ENCODE measurements around the gene NLK. TPM values are rescaled to one million over a fixed set of nuclear protein-coding genes. Genes with fewer than 3 reads are reported as not detected.
"Not testable (repeated sequence)": the region's sequence is repeated elsewhere in the genome, so short reads cannot be mapped to it uniquely, and the experiment has no call there.

The NLK gene
- total and polyA plus RNA-seq, 5 donors from 2014 or later = 1.7 to 16.0 (median 1.9) TPM

GRCh38 chr17:28030386-28030785, 12.1 kb upstream of the NLK start:
- Histone ChIP-seq H3K9me3 (ENCODE audit: control insufficient read depth in 2 of 2, low read length in 2 of 2) (no peaks in the 10 kb centered on the region), H3K4me3 (ENCODE audit: low read depth, low read length) (no peak overlapping the region), H3K27me3 (ENCODE audit: control insufficient read depth, insufficient read depth, low read length) (peaks cover 2% of the 10 kb centered on the region), H3K27ac (ENCODE audit: insufficient read depth, low read length, poor library complexity, severe bottlenecking) (no peak overlapping the region), H3K36me3 (ENCODE audit: control insufficient read depth, insufficient read depth, low read length) (no peaks in the 10 kb centered on the region), H3K4me1 (ENCODE audit: control insufficient read depth, insufficient read depth, low read length, poor library complexity, severe bottlenecking) (no peaks in the 10 kb centered on the region)
- no peak for ATAC-seq (ENCODE audit: low read depth in 2 of 2)
- Mint-ChIP-seq H3K4me3 (no peak overlapping the region), H3K9me3 (peaks cover 0 to 2% (median 0%) of the 10 kb centered on the region in 7 donors), H3K36me3 (peaks cover 2% of the 10 kb centered on the region), H3K4me1 (peaks cover 0 to 6% (median 2%) of the 10 kb centered on the region in 4 donors), H3K27me3 (peaks cover 27% of the 10 kb centered on the region), H3K27ac (no peak overlapping the region)
- no peak for DNase-seq

GRCh38 chr17:28031174-28031573, 11.3 kb upstream of the NLK start:
- H3K27me3 ChIP-seq (ENCODE audit: control insufficient read depth, insufficient read depth, low read length) = peaks cover 2% of the 10 kb centered on the region
- ATAC-seq (ENCODE audit: low read depth in 2 of 2) (no peak), DNase-seq (no peak)
- H3K4me1 ChIP-seq (ENCODE audit: control insufficient read depth, insufficient read depth, low read length, poor library complexity, severe bottlenecking) = no peaks in the 10 kb centered on the region
- H3K27ac ChIP-seq (ENCODE audit: insufficient read depth, low read length, poor library complexity, severe bottlenecking) = no peak overlapping the region
- Mint-ChIP-seq H3K4me3 (no peak overlapping the region), H3K27me3 (peaks cover 31% of the 10 kb centered on the region), H3K4me1 (peaks cover 0 to 6% (median 2%) of the 10 kb centered on the region in 4 donors), H3K27ac (no peak overlapping the region), H3K36me3 (peaks cover 2% of the 10 kb centered on the region), H3K9me3 (peaks cover 0 to 3% (median 0%) of the 10 kb centered on the region in 7 donors)
- H3K36me3 ChIP-seq (ENCODE audit: control insufficient read depth, insufficient read depth, low read length) = no peaks in the 10 kb centered on the region
- H3K9me3 ChIP-seq (ENCODE audit: control insufficient read depth in 2 of 2, low read length in 2 of 2) = no peaks in the 10 kb centered on the region
- H3K4me3 ChIP-seq (ENCODE audit: low read depth, low read length) = no peak overlapping the region

GRCh38 chr17:28033972-28034714, 8.3 kb upstream of the NLK start:
- H3K27ac Mint-ChIP-seq = no peak overlapping the region
- H3K27me3 ChIP-seq (ENCODE audit: control insufficient read depth, insufficient read depth, low read length) = no peaks in the 10 kb centered on the region
- no peaks in the 10 kb centered on the region for H3K36me3 ChIP-seq (ENCODE audit: control insufficient read depth, insufficient read depth, low read length)
- no peak for ATAC-seq (ENCODE audit: low read depth in 2 of 2)
- no peak for DNase-seq
- no peak overlapping the region for H3K27ac ChIP-seq (ENCODE audit: insufficient read depth, low read length, poor library complexity, severe bottlenecking)
- no peaks in the 10 kb centered on the region for H3K36me3 Mint-ChIP-seq
- H3K9me3 ChIP-seq (ENCODE audit: control insufficient read depth in 2 of 2, low read length in 2 of 2) = no peaks in the 10 kb centered on the region
- H3K27me3 Mint-ChIP-seq = peaks cover 25% of the 10 kb centered on the region
- peaks cover 0 to 6% (median 4%) of the 10 kb centered on the region in 4 donors for H3K4me1 Mint-ChIP-seq
- H3K9me3 Mint-ChIP-seq = peaks cover 0 to 3% (median 0%) of the 10 kb centered on the region in 7 donors
- no peak overlapping the region for H3K4me3 ChIP-seq (ENCODE audit: low read depth, low read length)
- H3K4me1 ChIP-seq (ENCODE audit: control insufficient read depth, insufficient read depth, low read length, poor library complexity, severe bottlenecking) = no peaks in the 10 kb centered on the region
- no peak overlapping the region for H3K4me3 Mint-ChIP-seq

GRCh38 chr17:28035452-28035851, 7.0 kb upstream of the NLK start:
- not testable (repeated sequence) for DNase-seq; H3K9me3 ChIP-seq (ENCODE audit: control insufficient read depth in 2 of 2, low read length in 2 of 2); H3K36me3 Mint-ChIP-seq; H3K4me1 Mint-ChIP-seq; H3K36me3 ChIP-seq (ENCODE audit: control insufficient read depth, insufficient read depth, low read length); H3K4me1 ChIP-seq (ENCODE audit: control insufficient read depth, insufficient read depth, low read length, poor library complexity, severe bottlenecking); H3K27ac Mint-ChIP-seq; ATAC-seq (ENCODE audit: low read depth in 2 of 2); H3K4me3 ChIP-seq (ENCODE audit: low read depth, low read length); H3K27ac ChIP-seq (ENCODE audit: insufficient read depth, low read length, poor library complexity, severe bottlenecking); H3K9me3 Mint-ChIP-seq; H3K4me3 Mint-ChIP-seq; H3K27me3 ChIP-seq (ENCODE audit: control insufficient read depth, insufficient read depth, low read length)
- peaks cover 20% of the 10 kb centered on the region for H3K27me3 Mint-ChIP-seq

GRCh38 chr17:28035884-28036283, 6.6 kb upstream of the NLK start:
- not testable (repeated sequence) for H3K27ac Mint-ChIP-seq; H3K4me1 ChIP-seq (ENCODE audit: control insufficient read depth, insufficient read depth, low read length, poor library complexity, severe bottlenecking); H3K27me3 ChIP-seq (ENCODE audit: control insufficient read depth, insufficient read depth, low read length); H3K36me3 ChIP-seq (ENCODE audit: control insufficient read depth, insufficient read depth, low read length); H3K36me3 Mint-ChIP-seq; ATAC-seq (ENCODE audit: low read depth in 2 of 2); H3K9me3 ChIP-seq (ENCODE audit: control insufficient read depth in 2 of 2, low read length in 2 of 2); H3K27ac ChIP-seq (ENCODE audit: insufficient read depth, low read length, poor library complexity, severe bottlenecking); H3K9me3 Mint-ChIP-seq; H3K4me3 ChIP-seq (ENCODE audit: low read depth, low read length); DNase-seq; H3K4me3 Mint-ChIP-seq
- peaks cover 20% of the 10 kb centered on the region for H3K27me3 Mint-ChIP-seq
- H3K4me1 Mint-ChIP-seq = peaks cover 1 to 13% (median 7%) of the 10 kb centered on the region in 4 donors

- Histone ChIP-seq H3K27me3 (ENCODE audit: control insufficient read depth, insufficient read depth, low read length) (no peaks in the 10 kb centered on the region), H3K27ac (ENCODE audit: insufficient read depth, low read length, poor library complexity, severe bottlenecking) (no peak overlapping the region), H3K4me3 (ENCODE audit: low read depth, low read length) (no peak overlapping the region), H3K9me3 (ENCODE audit: control insufficient read depth in 2 of 2, low read length in 2 of 2) (no peaks in the 10 kb centered on the region), H3K36me3 (ENCODE audit: control insufficient read depth, insufficient read depth, low read length) (no peaks in the 10 kb centered on the region), H3K4me1 (ENCODE audit: control insufficient read depth, insufficient read depth, low read length, poor library complexity, severe bottlenecking) (peaks cover 20% of the 10 kb centered on the region)
- Mint-ChIP-seq H3K36me3 (no peaks in the 10 kb centered on the region), H3K27ac (no peak overlapping the region), H3K27me3 (peaks cover 16% of the 10 kb centered on the region), H3K4me1 (peaks cover 0 to 36% (median 24%) of the 10 kb centered on the region in 4 donors), H3K4me3 (peak overlapping the region in 3 of 4 donors; percentile 6 to 87 (median 9)), H3K9me3 (peaks cover 0 to 4% (median 0%) of the 10 kb centered on the region in 7 donors)
- DNase-seq = no peak
- no peak for ATAC-seq (ENCODE audit: low read depth in 2 of 2)
Observed at GRCh38 chr17:28038802-28039201, 3.7 kb upstream of the NLK start.

- no peaks in the 10 kb centered on the region for H3K36me3 ChIP-seq (ENCODE audit: control insufficient read depth, insufficient read depth, low read length)
- no peak overlapping the region for H3K4me3 ChIP-seq (ENCODE audit: low read depth, low read length)
- no peaks in the 10 kb centered on the region for H3K27me3 ChIP-seq (ENCODE audit: control insufficient read depth, insufficient read depth, low read length)
- H3K4me1 Mint-ChIP-seq = peaks cover 2 to 40% (median 28%) of the 10 kb centered on the region in 4 donors
- no peaks in the 10 kb centered on the region for H3K36me3 Mint-ChIP-seq
- no peak for DNase-seq
- H3K9me3 Mint-ChIP-seq = peaks cover 0 to 4% (median 0%) of the 10 kb centered on the region in 7 donors
- H3K4me3 Mint-ChIP-seq = peak overlapping the region in 3 of 4 donors; percentile 6 to 87 (median 9)
- no peak for ATAC-seq (ENCODE audit: low read depth in 2 of 2)
- H3K4me1 ChIP-seq (ENCODE audit: control insufficient read depth, insufficient read depth, low read length, poor library complexity, severe bottlenecking) = peaks cover 23% of the 10 kb centered on the region
- no peak overlapping the region for H3K27ac ChIP-seq (ENCODE audit: insufficient read depth, low read length, poor library complexity, severe bottlenecking)
- peaks cover 13% of the 10 kb centered on the region for H3K27me3 Mint-ChIP-seq
- H3K9me3 ChIP-seq (ENCODE audit: control insufficient read depth in 2 of 2, low read length in 2 of 2) = no peaks in the 10 kb centered on the region
- no peak overlapping the region for H3K27ac Mint-ChIP-seq
Observed at GRCh38 chr17:28039251-28039650, 3.2 kb upstream of the NLK start.

GRCh38 chr17:28040406-28040805, 2.1 kb upstream of the NLK start:
- no peaks in the 10 kb centered on the region for H3K36me3 ChIP-seq (ENCODE audit: control insufficient read depth, insufficient read depth, low read length)
- Mint-ChIP-seq H3K27me3 (peaks cover 13% of the 10 kb centered on the region), H3K9me3 (peaks cover 0 to 4% (median 0%) of the 10 kb centered on the region in 7 donors), H3K27ac (peak overlapping the region in 2 of 3 donors; percentile 77 to 83), H3K4me3 (peak overlapping the region; percentile 78 to 92 (median 89)), H3K4me1 (peaks cover 7 to 51% (median 36%) of the 10 kb centered on the region in 4 donors), H3K36me3 (no peaks in the 10 kb centered on the region)
- DNase-seq = no peak
- peak overlapping the region; percentile 77 for H3K4me3 ChIP-seq (ENCODE audit: low read depth, low read length)
- peaks cover 34% of the 10 kb centered on the region for H3K4me1 ChIP-seq (ENCODE audit: control insufficient read depth, insufficient read depth, low read length, poor library complexity, severe bottlenecking)
- no peak for ATAC-seq (ENCODE audit: low read depth in 2 of 2)
- H3K27me3 ChIP-seq (ENCODE audit: control insufficient read depth, insufficient read depth, low read length) = no peaks in the 10 kb centered on the region
- no peaks in the 10 kb centered on the region for H3K9me3 ChIP-seq (ENCODE audit: control insufficient read depth in 2 of 2, low read length in 2 of 2)
- H3K27ac ChIP-seq (ENCODE audit: insufficient read depth, low read length, poor library complexity, severe bottlenecking) = peak overlapping the region; percentile 84
